HepG2 (cell line): Measurements from ENCODE around the gene LYPD4. TPM values are rescaled to one million over a fixed set of nuclear protein-coding genes. Genes with fewer than 3 reads are reported as not detected.

Experiments
- ATAC-seq: fragments of 200-7000 bp; cut with Tn5 transposase; 3 replicates; pipeline ENCODE4 v1.9.1; 2020; ENCODE audit warnings: mild to moderate bottlenecking, moderate library complexity
- BruUV-seq: library from RNA; stranded (reverse); fragments of 400-500 nt; replicated peaks from 2 replicates; lab custom pipeline; 2021; lab: Mats Ljungman, UMichigan
- CTCF ChIA-PET: fragments of 300-600 bp; formaldehyde crosslinking; extraction: SDS; loops from one replicate; lab custom pipeline; 2021; ENCODE audit warnings: low total read pairs, inconsistent platforms, low intra/inter-chr PET ratio; lab: Yijun Ruan, JAX
- POLR2A ChIA-PET: fragments of 350-600 bp; sonication (Branson Sonifier 250); formaldehyde crosslinking; loops from one replicate; lab custom pipeline; 2020; ENCODE audit warnings: antibody characterized with exemption, inconsistent platforms; lab: Yijun Ruan, JAX
- DNase-seq: peaks from one replicate; pipeline ENCODE4 v3.0.0-alpha.2; 2015; ENCODE audit warnings: low spot score
- FAIRE-seq: peaks from 3 replicates; lab custom pipeline; 2011; peaks lifted over from hg19 to GRCh38; lab: Jason Lieb, UNC
- H2AFZ ChIP-seq: one replicate; pipeline ENCODE4 v1.6.1; 2011; ENCODE audit warnings: low read length, inconsistent platforms
- H3K27ac ChIP-seq: fragments of 300-600 bp; 3 replicates; pipeline ENCODE4 v1.8.0; 2011; ENCODE audit warnings: mixed run types, mild to moderate bottlenecking, mixed read lengths, low read length, inconsistent platforms; ENCODE audit not compliant: insufficient read depth; ENCODE audit errors: extremely low read length
- H3K27me3 ChIP-seq, 2 experiments: fragments of 200-600 bp in 1 of 2; 2 replicates in 1 of 2; 3 replicates in 1 of 2; pipeline versions ENCODE4 v1.6.0 to v1.8.0; 2011; ENCODE audit warnings: low read length in 2 of 2, mild to moderate bottlenecking in 2 of 2, moderate library complexity in 2 of 2, inconsistent platforms in 1 of 2; ENCODE audit not compliant: insufficient read depth in 2 of 2, control insufficient read depth in 1 of 2
- H3K36me3 ChIP-seq, 2 experiments: fragments of 200-600 bp in 1 of 2; replicated peaks in 1 of 2; 2 replicates in 1 of 2; 3 replicates in 1 of 2; pipeline versions ENCODE4 v1.5.1 to v1.8.0; 2011; ENCODE audit warnings: low read length in 2 of 2, inconsistent platforms in 1 of 2; ENCODE audit not compliant: insufficient read depth in 2 of 2, control insufficient read depth in 1 of 2
- H3K4me1 ChIP-seq: 2 replicates; pipeline ENCODE4 v1.5.1; 2012; ENCODE audit warnings: low read length, inconsistent platforms; ENCODE audit not compliant: insufficient read depth
- H3K4me2 ChIP-seq: 2 replicates; pipeline ENCODE4 v1.6.0; 2011; ENCODE audit warnings: low read depth, low read length, inconsistent platforms
- H3K4me3 ChIP-seq, 3 experiments: fragments of 200-600 bp in 1 of 3; sonication (generic), shearing (Covaris generic) in 1 of 3; replicated peaks in 1 of 3; 2 replicates each; pipeline ENCODE4 v1.5.1; 2011 to 2016; ENCODE audit warnings: low read length in 3 of 3, inconsistent platforms in 2 of 3, low read depth in 2 of 3, mild to moderate bottlenecking in 2 of 3, control low read depth in 1 of 3, mixed read lengths in 1 of 3; ENCODE audit not compliant: insufficient read depth in 1 of 3
- H3K79me2 ChIP-seq: one replicate; pipeline ENCODE4 v1.6.1; 2011; ENCODE audit warnings: low read length, inconsistent platforms; ENCODE audit not compliant: insufficient read depth
- H3K9ac ChIP-seq: 2 replicates; pipeline ENCODE4 v1.6.0; 2011; ENCODE audit warnings: mild to moderate bottlenecking, low read depth, low read length, inconsistent platforms; ENCODE audit not compliant: insufficient read depth
- H3K9me3 ChIP-seq: 2 replicates; pipeline ENCODE4 v1.5.1; 2012; ENCODE audit warnings: mild to moderate bottlenecking, low read length
- H4K20me1 ChIP-seq: 2 replicates; pipeline ENCODE4 v1.6.0; 2011; ENCODE audit warnings: inconsistent platforms, mild to moderate bottlenecking, low read length, moderate library complexity; ENCODE audit not compliant: insufficient read depth
- KLF6 ChIP-seq: IDR thresholded peaks from 2 replicates; pipeline ENCODE4 v1.8.0; 2016; ENCODE audit warnings: missing biosample characterization, missing genetic modification reagents
- MTA1 ChIP-seq: sonication (generic); formaldehyde crosslinking; IDR thresholded peaks from 2 replicates; pipeline ENCODE4 v1.4.0; 2020; ENCODE audit warnings: missing genetic modification reagents, mild to moderate bottlenecking, borderline replicate concordance
- NFYB ChIP-seq: sonication (generic); formaldehyde crosslinking; IDR thresholded peaks from 2 replicates; pipeline ENCODE4 v1.4.0; 2020; ENCODE audit warnings: missing genetic modification reagents
- POGZ ChIP-seq: sonication (generic); formaldehyde crosslinking; IDR thresholded peaks from 2 replicates; pipeline ENCODE4 v1.4.0; 2020; ENCODE audit warnings: mild to moderate bottlenecking, missing genetic modification reagents
- POLR2A ChIP-seq, 2 experiments: IDR thresholded peaks; 2 replicates each; pipeline ENCODE4 v1.6.1; 2011; ENCODE audit warnings: low read depth in 2 of 2, low read length in 2 of 2, mild to moderate bottlenecking in 1 of 2, moderate library complexity in 1 of 2; ENCODE audit not compliant: insufficient read depth in 1 of 2
- STAG1 ChIP-seq: sonication (generic); formaldehyde crosslinking; IDR thresholded peaks from 2 replicates; pipeline ENCODE4 v1.4.0; 2020; ENCODE audit warnings: missing genetic modification reagents
- ZEB1 ChIP-seq: IDR thresholded peaks from 2 replicates; pipeline ENCODE4 v1.6.1; 2012; ENCODE audit warnings: mild to moderate bottlenecking, low read depth, inconsistent platforms; ENCODE audit not compliant: insufficient replicate concordance
- ZNF143 ChIP-seq: sonication (generic); formaldehyde crosslinking; IDR thresholded peaks from 2 replicates; pipeline ENCODE4 v1.4.0; 2020; ENCODE audit warnings: missing genetic modification reagents
- ZNF292 ChIP-seq: sonication (generic); formaldehyde crosslinking; IDR thresholded peaks from 2 replicates; pipeline ENCODE4 v1.8.1; 2022; ENCODE audit warnings: mild to moderate bottlenecking, low read depth, missing genetic modification reagents, borderline replicate concordance
- ZNF577 ChIP-seq: sonication (generic); formaldehyde crosslinking; IDR thresholded peaks from 2 replicates; pipeline ENCODE4 v1.4.0; 2020; ENCODE audit warnings: mild to moderate bottlenecking, low read depth, missing genetic modification reagents, borderline replicate concordance
- ZNF598 ChIP-seq: sonication (generic); formaldehyde crosslinking; IDR thresholded peaks from 2 replicates; pipeline ENCODE4 v1.5.1; 2020; ENCODE audit warnings: mild to moderate bottlenecking, missing genetic modification reagents, borderline replicate concordance
- WGBS: methylation state at CpG from one replicate; pipeline ENCODE4 v1.1.6; 2017; ENCODE audit warnings: low lambda C conversion rate; 5-methylcytosine and 5-hydroxymethylcytosine counted together
- in situ Hi-C: cut with HindIII; loops from 2 replicates; pipeline ENCODE4 v1.10.0; 2017; ENCODE audit warnings: low pct_unique_long_range_greater_than_20kb; ENCODE audit not compliant: extremely low pct_ligation_motif_present
- intact Hi-C: fragments of 100-400 bp; cut with micrococcal nuclease; formaldehyde crosslinking; loops from one replicate; pipeline ENCODE4 v1.10.0; 2022; ENCODE audit not compliant: unreplicated experiment
- polyA plus RNA-seq, 8 experiments: library from polyadenylated mRNA; depleted of rRNA in 3 of 8; stranded (reverse) in 7 of 8; unstranded in 1 of 8; fragments of >200 nt; fragmentation: Illumina TruSeq in 4 of 8; extraction: Trizol in 4 of 8; gene quantifications; 2 replicates each; pipeline versions ENCODE4 v1.2.1 to v1.2.3, GENCODE V29; 2011 to 2016; ENCODE audit warnings: low read depth in 4 of 8, missing spikeins in 1 of 8, mixed read lengths in 1 of 8; ENCODE audit not compliant: insufficient read depth in 1 of 8
- total RNA-seq, 5 experiments: library from RNA; depleted of rRNA; stranded (reverse); fragments of >200 nt; fragmentation: Illumina TruSeq; extraction: Trizol; gene quantifications; 2 replicates each; pipeline ENCODE4 v1.2.3, GENCODE V29; 2016; ENCODE audit warnings: low read depth in 1 of 5
- TF ChIP-seq, protein P1 (sequence below): sonication (generic); formaldehyde crosslinking; IDR thresholded peaks from 2 replicates; pipeline ENCODE4 v1.4.0; 2020; ENCODE audit warnings: mild to moderate bottlenecking, missing genetic modification reagents
- TF ChIP-seq, protein P2 (sequence below): sonication (generic); formaldehyde crosslinking; IDR thresholded peaks from 2 replicates; pipeline ENCODE4; 2020; ENCODE audit warnings: missing genetic modification reagents, mild to moderate bottlenecking, borderline replicate concordance
- TF ChIP-seq, protein P3 (sequence below): fragments of 450-650 bp; IDR thresholded peaks from 2 replicates; pipeline ENCODE4 v1.6.1; 2017

The LYPD4 gene
- total and polyA plus RNA-seq, 2 of the 13 experiments (the other 11 are each of a cell fraction or from before 2014, with no cell fraction given): not detected

DNA sequence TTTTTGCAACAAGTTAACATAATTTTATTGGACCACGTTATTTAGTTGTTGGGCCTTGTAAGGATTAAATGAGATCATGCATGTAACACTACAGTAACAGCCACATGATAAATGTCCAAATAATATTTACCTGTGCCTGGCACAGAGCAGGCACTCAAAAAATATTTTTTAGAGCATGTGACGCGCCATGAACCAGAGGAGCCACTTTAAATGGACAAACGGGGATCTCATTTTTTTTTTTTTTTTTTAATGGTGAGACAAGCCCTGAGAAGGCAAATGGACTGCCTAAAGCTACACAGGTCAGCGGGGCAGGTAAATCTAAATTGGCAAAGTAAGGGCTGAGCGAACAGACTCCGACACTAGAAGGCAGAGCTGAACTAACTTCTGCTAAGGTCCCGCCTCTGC is 14.7 kb upstream of the LYPD4 start:
- Histone ChIP-seq H3K4me3 (peak overlapping the region; percentile 17 to 99 (median 27); a peak in 3 of 6 replicates), H4K20me1 (peaks cover 34% of the 10 kb centered on the region)
- in situ Hi-C loops: no loop called here
- POLR2A ChIA-PET: interaction anchor here (0.6 to 3.6 kb wide), 15 partner anchors 12 to 1511 kb away, joined by 3 to 72 read pairs (median 4); partner anchors contain the start of genes C19orf47, DMAC2, HNRNPUL1 and PLD3
- FAIRE-seq: no peak
- BruUV-seq: no TSS peak
- TF ChIP-seq ZNF143 (CRISPR knock-in tag) (no peak), ZNF598 (CRISPR knock-in tag) (no peak), ZNF292 (0 out of 2 replicates have a peak, but pooled peaks have one; percentile 18), STAG1 (peak; percentile 41; the same call in 1 of the 2 replicates), ZEB1 (peak; percentile 50), POLR2A (IDR thresholded peaks at IDR 0.05; ENCODE audit: insufficient read depth in 1 of 2, low read depth in 2 of 2, low read length in 2 of 2) (peak in 1 of 2 experiments; percentile 45; a peak in 1 of 4 replicates)
- TF ChIP-seq, protein P1, sequence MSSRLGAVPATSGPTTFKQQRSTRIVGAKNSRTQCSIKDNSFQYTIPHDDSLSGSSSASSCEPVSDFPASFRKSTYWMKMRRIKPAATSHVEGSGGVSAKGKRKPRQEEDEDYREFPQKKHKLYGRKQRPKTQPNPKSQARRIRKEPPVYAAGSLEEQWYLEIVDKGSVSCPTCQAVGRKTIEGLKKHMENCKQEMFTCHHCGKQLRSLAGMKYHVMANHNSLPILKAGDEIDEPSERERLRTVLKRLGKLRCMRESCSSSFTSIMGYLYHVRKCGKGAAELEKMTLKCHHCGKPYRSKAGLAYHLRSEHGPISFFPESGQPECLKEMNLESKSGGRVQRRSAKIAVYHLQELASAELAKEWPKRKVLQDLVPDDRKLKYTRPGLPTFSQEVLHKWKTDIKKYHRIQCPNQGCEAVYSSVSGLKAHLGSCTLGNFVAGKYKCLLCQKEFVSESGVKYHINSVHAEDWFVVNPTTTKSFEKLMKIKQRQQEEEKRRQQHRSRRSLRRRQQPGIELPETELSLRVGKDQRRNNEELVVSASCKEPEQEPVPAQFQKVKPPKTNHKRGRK (CRISPR knock-in tag): no peak
- TF ChIP-seq, all 625 proteins: peak for 4
- H3K9me3 ChIP-seq: no peaks in the 10 kb centered on the region
- peaks cover 38% of the 10 kb centered on the region for H3K4me1 ChIP-seq
- H3K27ac ChIP-seq: no peak overlapping the region
- H3K9ac ChIP-seq: peak overlapping the region; percentile 40
- ATAC-seq (no peak), DNase-seq (no peak)
- peaks cover 15 to 35% of the 10 kb centered on the region in 2 experiments for H3K36me3 ChIP-seq
- H3K4me2 ChIP-seq: peak overlapping the region; percentile 66
- peaks cover 0 to 12% of the 10 kb centered on the region in 2 experiments; a peak in 2 of 5 replicates for H3K27me3 ChIP-seq
- 9% methylated on average over 8 of the region's 8 CpGs for WGBS
- intact Hi-C loops: no loop called here
- no peak overlapping the region for H2AFZ ChIP-seq
- CTCF ChIA-PET: interaction anchor here (1.3 kb wide), 1 partner anchor 75 kb away, joined by 4 read pairs; no protein-coding TSS in a partner anchor
- H3K79me2 ChIP-seq: peaks cover 41% of the 10 kb centered on the region

DNA sequence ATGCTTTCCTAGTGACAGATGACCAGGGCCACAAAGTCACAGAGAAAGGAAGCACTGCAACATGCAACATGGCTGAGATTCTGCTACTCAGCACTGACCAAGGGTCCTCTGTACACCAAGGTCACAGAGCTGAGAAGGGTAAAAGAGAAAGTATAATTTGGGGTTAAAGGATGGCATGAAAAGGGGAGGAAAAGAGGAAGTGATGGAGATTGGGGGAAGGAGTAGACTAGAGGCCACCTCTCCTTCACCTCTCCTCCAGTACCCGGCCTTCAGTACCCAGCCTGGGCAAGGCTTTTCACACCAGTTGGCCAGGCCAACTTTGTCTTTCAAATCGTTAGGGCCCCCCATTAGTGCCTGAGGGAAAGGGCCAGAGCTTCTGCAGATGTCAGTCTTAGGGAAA is 9.3 kb upstream of the LYPD4 start:
- in situ Hi-C loops: no loop called here
- intact Hi-C loops: no loop called here
- TF ChIP-seq MTA1 (CRISPR knock-in tag): no peak
- TF ChIP-seq, protein P2, sequence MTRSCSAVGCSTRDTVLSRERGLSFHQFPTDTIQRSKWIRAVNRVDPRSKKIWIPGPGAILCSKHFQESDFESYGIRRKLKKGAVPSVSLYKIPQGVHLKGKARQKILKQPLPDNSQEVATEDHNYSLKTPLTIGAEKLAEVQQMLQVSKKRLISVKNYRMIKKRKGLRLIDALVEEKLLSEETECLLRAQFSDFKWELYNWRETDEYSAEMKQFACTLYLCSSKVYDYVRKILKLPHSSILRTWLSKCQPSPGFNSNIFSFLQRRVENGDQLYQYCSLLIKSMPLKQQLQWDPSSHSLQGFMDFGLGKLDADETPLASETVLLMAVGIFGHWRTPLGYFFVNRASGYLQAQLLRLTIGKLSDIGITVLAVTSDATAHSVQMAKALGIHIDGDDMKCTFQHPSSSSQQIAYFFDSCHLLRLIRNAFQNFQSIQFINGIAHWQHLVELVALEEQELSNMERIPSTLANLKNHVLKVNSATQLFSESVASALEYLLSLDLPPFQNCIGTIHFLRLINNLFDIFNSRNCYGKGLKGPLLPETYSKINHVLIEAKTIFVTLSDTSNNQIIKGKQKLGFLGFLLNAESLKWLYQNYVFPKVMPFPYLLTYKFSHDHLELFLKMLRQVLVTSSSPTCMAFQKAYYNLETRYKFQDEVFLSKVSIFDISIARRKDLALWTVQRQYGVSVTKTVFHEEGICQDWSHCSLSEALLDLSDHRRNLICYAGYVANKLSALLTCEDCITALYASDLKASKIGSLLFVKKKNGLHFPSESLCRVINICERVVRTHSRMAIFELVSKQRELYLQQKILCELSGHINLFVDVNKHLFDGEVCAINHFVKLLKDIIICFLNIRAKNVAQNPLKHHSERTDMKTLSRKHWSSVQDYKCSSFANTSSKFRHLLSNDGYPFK (CRISPR knock-in tag): no peak
- no peak for TF ChIP-seq ZNF577 (CRISPR knock-in tag)
- TF ChIP-seq NFYB (CRISPR knock-in tag): no peak
- TF ChIP-seq POGZ (CRISPR knock-in tag): no peak
- TF ChIP-seq, protein P3, sequence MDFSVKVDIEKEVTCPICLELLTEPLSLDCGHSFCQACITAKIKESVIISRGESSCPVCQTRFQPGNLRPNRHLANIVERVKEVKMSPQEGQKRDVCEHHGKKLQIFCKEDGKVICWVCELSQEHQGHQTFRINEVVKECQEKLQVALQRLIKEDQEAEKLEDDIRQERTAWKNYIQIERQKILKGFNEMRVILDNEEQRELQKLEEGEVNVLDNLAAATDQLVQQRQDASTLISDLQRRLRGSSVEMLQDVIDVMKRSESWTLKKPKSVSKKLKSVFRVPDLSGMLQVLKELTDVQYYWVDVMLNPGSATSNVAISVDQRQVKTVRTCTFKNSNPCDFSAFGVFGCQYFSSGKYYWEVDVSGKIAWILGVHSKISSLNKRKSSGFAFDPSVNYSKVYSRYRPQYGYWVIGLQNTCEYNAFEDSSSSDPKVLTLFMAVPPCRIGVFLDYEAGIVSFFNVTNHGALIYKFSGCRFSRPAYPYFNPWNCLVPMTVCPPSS: no peak
- TF ChIP-seq KLF6: no peak

More for the DNA sequence above, 9.3 kb upstream of the LYPD4 start:
- no TSS peak for BruUV-seq
- no peak overlapping the region for H3K4me2 ChIP-seq
- no peaks in the 10 kb centered on the region for H3K36me3 ChIP-seq
- no peak overlapping the region for H2AFZ ChIP-seq
- H3K9me3 ChIP-seq: no peaks in the 10 kb centered on the region
- peaks cover 1 to 49% of the 10 kb centered on the region in 2 experiments; a peak in 4 of 5 replicates for H3K27me3 ChIP-seq
- H3K79me2 ChIP-seq: no peaks in the 10 kb centered on the region
- H3K27ac ChIP-seq: no peak overlapping the region
- ATAC-seq (no peak), DNase-seq (no peak), FAIRE-seq (no peak)
- 0% methylated on average over 2 of the region's 2 CpGs for WGBS
- ChIA-PET CTCF (no interaction called here), POLR2A (no interaction called here)
- H3K9ac ChIP-seq: no peak overlapping the region
- no peaks in the 10 kb centered on the region for H4K20me1 ChIP-seq
- peaks cover under 1% of the 10 kb centered on the region for H3K4me1 ChIP-seq
- no peak overlapping the region for H3K4me3 ChIP-seq
